Measurements from ENCODE around the gene ARL6IP5. TPM values are rescaled to one million over a fixed set of nuclear protein-coding genes. Genes with fewer than 3 reads are reported as not detected.

ARL6IP5 gene
- total and polyA plus RNA-seq, 2 of the 13 experiments (the other 11 are each of a cell fraction or from before 2014, with no cell fraction given): 23.7 to 29.6 TPM

DNA sequence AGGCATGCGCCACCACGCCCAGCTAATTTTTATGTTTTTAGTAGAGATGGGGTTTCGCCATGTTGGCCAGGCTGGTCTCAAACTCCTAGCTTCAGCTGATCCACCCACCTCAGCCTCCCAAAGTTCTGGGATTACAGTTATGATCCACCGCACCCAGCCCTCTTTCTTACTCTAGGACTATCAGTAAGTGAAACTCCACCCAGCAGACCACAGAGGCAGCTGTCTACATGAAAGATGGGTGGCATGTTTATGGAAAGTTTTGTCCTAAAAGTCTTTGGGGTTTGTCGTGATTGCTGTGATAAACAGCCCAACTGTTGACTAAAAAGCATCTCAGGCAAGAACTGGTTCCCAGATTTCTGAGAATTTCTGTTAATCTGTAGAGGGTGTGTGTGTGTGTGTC, 10.9 kb downstream of the ARL6IP5 start:
- in situ Hi-C loops (cut with HindIII; ENCODE audit: extremely low pct_ligation_motif_present, low pct_unique_long_range_greater_than_20kb): no loop called here
- ChIA-PET POLR2A (no interaction called here), CTCF (ENCODE audit: low intra/inter-chr PET ratio, low total read pairs) (no interaction called here)
- no peaks in the 10 kb centered on the region for H3K4me1 ChIP-seq (ENCODE audit: insufficient read depth, low read length)
- H3K4me2 ChIP-seq (ENCODE audit: low read depth, low read length): no peak overlapping the region
- intact Hi-C loops (cut with micrococcal nuclease; ENCODE audit: unreplicated experiment): no loop called here
- H3K36me3 ChIP-seq (replicated peaks in 1 of 2; ENCODE audit: control insufficient read depth in 1 of 2, insufficient read depth in 2 of 2, low read length in 2 of 2): no peaks in the 10 kb centered on the region
- H4K20me1 ChIP-seq (ENCODE audit: insufficient read depth, low read length): no peaks in the 10 kb centered on the region
- DNase-seq (ENCODE audit: low spot score): no peak
- no peak overlapping the region for H2AFZ ChIP-seq (ENCODE audit: low read length)
- FAIRE-seq: no peak
- 99% methylated on average over 5 of the region's 5 CpGs for WGBS (ENCODE audit: low lambda C conversion rate)
- no peaks in the 10 kb centered on the region for H3K9me3 ChIP-seq (ENCODE audit: low read length)
- H3K27ac ChIP-seq (ENCODE audit: extremely low read length, insufficient read depth, low read length): no peak overlapping the region
- no TSS peak for BruUV-seq (replicated peaks)
- H3K4me3 ChIP-seq (replicated peaks in 1 of 3; ENCODE audit: insufficient read depth in 1 of 3, low read depth in 2 of 3, low read length in 3 of 3): no peak overlapping the region
- no peak for ATAC-seq
- no peak overlapping the region for H3K9ac ChIP-seq (ENCODE audit: insufficient read depth, low read depth, low read length)
- no peaks in the 10 kb centered on the region for H3K79me2 ChIP-seq (ENCODE audit: insufficient read depth, low read length)
- H3K27me3 ChIP-seq (ENCODE audit: control insufficient read depth in 1 of 2, insufficient read depth in 2 of 2, low read length in 2 of 2): no peaks in the 10 kb centered on the region
- TF ChIP-seq, protein P1, sequence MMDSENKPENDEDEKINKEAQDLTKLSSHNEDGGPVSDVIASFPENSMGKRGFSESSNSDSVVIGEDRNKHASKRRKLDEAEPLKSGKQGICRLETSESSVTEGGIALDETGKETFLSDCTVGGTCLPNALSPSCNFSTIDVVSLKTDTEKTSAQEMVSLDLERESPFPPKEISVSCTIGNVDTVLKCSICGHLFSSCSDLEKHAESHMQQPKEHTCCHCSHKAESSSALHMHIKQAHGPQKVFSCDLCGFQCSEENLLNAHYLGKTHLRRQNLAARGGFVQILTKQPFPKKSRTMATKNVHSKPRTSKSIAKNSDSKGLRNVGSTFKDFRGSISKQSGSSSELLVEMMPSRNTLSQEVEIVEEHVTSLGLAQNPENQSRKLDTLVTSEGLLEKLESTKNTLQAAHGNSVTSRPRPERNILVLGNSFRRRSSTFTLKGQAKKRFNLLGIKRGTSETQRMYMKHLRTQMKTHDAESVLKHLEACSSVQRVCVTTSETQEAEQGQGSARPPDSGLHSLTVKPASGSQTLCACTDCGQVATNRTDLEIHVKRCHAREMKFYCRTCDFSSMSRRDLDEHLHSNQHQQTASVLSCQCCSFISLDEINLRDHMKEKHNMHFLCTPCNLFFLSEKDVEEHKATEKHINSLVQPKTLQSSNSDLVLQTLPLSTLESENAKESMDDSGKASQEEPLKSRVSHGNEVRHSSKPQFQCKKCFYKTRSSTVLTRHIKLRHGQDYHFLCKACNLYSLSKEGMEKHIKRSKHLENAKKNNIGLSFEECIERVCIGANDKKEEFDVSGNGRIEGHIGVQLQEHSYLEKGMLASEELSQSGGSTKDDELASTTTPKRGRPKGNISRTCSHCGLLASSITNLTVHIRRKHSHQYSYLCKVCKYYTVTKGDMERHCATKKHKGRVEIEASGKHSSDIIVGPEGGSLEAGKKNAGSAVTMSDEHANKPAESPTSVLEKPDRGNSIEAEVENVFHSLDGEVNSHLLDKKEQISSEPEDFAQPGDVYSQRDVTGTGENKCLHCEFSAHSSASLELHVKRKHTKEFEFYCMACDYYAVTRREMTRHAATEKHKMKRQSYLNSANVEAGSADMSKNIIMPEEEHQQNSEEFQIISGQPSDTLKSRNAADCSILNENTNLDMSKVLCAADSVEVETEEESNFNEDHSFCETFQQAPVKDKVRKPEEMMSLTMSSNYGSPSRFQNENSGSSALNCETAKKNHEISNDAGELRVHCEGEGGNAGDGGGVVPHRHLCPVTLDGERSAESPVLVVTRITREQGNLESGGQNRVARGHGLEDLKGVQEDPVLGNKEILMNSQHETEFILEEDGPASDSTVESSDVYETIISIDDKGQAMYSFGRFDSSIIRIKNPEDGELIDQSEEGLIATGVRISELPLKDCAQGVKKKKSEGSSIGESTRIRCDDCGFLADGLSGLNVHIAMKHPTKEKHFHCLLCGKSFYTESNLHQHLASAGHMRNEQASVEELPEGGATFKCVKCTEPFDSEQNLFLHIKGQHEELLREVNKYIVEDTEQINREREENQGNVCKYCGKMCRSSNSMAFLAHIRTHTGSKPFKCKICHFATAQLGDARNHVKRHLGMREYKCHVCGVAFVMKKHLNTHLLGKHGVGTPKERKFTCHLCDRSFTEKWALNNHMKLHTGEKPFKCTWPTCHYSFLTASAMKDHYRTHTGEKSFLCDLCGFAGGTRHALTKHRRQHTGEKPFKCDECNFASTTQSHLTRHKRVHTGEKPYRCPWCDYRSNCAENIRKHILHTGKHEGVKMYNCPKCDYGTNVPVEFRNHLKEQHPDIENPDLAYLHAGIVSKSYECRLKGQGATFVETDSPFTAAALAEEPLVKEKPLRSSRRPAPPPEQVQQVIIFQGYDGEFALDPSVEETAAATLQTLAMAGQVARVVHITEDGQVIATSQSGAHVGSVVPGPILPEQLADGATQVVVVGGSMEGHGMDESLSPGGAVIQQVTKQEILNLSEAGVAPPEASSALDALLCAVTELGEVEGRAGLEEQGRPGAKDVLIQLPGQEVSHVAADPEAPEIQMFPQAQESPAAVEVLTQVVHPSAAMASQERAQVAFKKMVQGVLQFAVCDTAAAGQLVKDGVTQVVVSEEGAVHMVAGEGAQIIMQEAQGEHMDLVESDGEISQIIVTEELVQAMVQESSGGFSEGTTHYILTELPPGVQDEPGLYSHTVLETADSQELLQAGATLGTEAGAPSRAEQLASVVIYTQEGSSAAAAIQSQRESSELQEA (CRISPR knock-in tag; IDR thresholded peaks at IDR 0.05; ENCODE audit: not compliant biosample characterization): no peak
- TF ChIP-seq ZNF589 (CRISPR knock-in tag; conservative IDR thresholded peaks at IDR 0.05) (no peak), KAT8 (CRISPR knock-in tag; IDR thresholded peaks at IDR 0.05) (no peak), ZNF747 (CRISPR knock-in tag; IDR thresholded peaks at IDR 0.05; ENCODE audit: borderline replicate concordance) (no peak), MEIS1 (CRISPR knock-in tag; IDR thresholded peaks at IDR 0.05; ENCODE audit: borderline replicate concordance) (no peak), ZNF644 (CRISPR knock-in tag; IDR thresholded peaks at IDR 0.05; ENCODE audit: low read depth) (no peak), POGZ (CRISPR knock-in tag; IDR thresholded peaks at IDR 0.05) (no peak), ZBTB1 (CRISPR knock-in tag; IDR thresholded peaks at IDR 0.05; ENCODE audit: borderline replicate concordance) (no peak), ZNF34 (CRISPR knock-in tag; IDR thresholded peaks at IDR 0.05; ENCODE audit: borderline replicate concordance) (no peak), ZFAT (CRISPR knock-in tag; conservative IDR thresholded peaks at IDR 0.05) (no peak)
- TF ChIP-seq, protein P2, sequence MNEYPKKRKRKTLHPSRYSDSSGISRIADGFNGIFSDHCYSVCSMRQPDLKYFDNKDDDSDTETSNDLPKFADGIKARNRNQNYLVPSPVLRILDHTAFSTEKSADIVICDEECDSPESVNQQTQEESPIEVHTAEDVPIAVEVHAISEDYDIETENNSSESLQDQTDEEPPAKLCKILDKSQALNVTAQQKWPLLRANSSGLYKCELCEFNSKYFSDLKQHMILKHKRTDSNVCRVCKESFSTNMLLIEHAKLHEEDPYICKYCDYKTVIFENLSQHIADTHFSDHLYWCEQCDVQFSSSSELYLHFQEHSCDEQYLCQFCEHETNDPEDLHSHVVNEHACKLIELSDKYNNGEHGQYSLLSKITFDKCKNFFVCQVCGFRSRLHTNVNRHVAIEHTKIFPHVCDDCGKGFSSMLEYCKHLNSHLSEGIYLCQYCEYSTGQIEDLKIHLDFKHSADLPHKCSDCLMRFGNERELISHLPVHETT (CRISPR knock-in tag; conservative IDR thresholded peaks at IDR 0.05): no peak
- TF ChIP-seq, protein P3, sequence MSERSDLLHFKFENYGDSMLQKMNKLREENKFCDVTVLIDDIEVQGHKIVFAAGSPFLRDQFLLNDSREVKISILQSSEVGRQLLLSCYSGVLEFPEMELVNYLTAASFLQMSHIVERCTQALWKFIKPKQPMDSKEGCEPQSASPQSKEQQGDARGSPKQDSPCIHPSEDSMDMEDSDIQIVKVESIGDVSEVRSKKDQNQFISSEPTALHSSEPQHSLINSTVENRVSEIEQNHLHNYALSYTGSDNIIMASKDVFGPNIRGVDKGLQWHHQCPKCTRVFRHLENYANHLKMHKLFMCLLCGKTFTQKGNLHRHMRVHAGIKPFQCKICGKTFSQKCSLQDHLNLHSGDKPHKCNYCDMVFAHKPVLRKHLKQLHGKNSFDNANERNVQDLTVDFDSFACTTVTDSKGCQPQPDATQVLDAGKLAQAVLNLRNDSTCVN (CRISPR knock-in tag; IDR thresholded peaks at IDR 0.05; ENCODE audit: borderline replicate concordance): no peak
- TF ChIP-seq, protein P4, sequence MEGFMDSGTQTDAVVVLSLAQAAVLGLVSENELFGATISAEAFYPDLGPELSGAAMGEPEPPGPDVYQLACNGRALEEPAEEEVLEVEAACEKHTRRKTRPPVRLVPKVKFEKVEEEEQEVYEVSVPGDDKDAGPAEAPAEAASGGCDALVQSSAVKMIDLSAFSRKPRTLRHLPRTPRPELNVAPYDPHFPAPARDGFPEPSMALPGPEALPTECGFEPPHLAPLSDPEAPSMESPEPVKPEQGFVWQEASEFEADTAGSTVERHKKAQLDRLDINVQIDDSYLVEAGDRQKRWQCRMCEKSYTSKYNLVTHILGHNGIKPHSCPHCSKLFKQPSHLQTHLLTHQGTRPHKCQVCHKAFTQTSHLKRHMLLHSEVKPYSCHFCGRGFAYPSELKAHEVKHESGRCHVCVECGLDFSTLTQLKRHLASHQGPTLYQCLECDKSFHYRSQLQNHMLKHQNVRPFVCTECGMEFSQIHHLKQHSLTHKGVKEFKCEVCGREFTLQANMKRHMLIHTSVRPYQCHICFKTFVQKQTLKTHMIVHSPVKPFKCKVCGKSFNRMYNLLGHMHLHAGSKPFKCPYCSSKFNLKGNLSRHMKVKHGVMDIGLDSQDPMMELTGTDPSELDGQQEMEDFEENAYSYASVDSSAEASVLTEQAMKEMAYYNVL (CRISPR knock-in tag; IDR thresholded peaks at IDR 0.05; ENCODE audit: borderline replicate concordance): no peak

Data from HepG2 (cell line).